Kidney epithelial cell (primary cell): ENCODE measurements around the gene GHR. TPM values are rescaled to one million over a fixed set of nuclear protein-coding genes. Genes with fewer than 3 reads are reported as not detected.

Experiments
- DNase-seq: peaks from one replicate; pipeline ENCODE4 v3.0.0-alpha.2; 2010; ENCODE audit warnings: low read depth
- H3K27me3 ChIP-seq: 2 replicates; pipeline ENCODE4 v1.6.0; 2011; ENCODE audit warnings: low read length; ENCODE audit not compliant: control insufficient read depth, insufficient read depth
- H3K36me3 ChIP-seq: 2 replicates; pipeline ENCODE4 v1.5.1; 2011; ENCODE audit warnings: low read length; ENCODE audit not compliant: control insufficient read depth, insufficient read depth
- H3K4me3 ChIP-seq: 2 replicates; pipeline ENCODE4 v1.5.1; 2011; ENCODE audit warnings: low read depth, mild to moderate bottlenecking, control low read depth, low read length
- total RNA-seq: library from RNA; depleted of rRNA; stranded (reverse); fragments of >200 nt; gene quantifications from 2 replicates; pipeline ENCODE4 v1.2.3, GENCODE V29; 2015
- TF ChIP-seq, protein P1 (sequence below): IDR thresholded peaks from 2 replicates; pipeline ENCODE4 v1.5.1; 2011; ENCODE audit warnings: mild to moderate bottlenecking, moderate library complexity, low read length, control low read depth, inconsistent platforms; ENCODE audit not compliant: insufficient read depth, poor library complexity, severe bottlenecking

The GHR gene
- total RNA-seq, 1 donor from 2014 or later: 0.63 TPM

DNA sequence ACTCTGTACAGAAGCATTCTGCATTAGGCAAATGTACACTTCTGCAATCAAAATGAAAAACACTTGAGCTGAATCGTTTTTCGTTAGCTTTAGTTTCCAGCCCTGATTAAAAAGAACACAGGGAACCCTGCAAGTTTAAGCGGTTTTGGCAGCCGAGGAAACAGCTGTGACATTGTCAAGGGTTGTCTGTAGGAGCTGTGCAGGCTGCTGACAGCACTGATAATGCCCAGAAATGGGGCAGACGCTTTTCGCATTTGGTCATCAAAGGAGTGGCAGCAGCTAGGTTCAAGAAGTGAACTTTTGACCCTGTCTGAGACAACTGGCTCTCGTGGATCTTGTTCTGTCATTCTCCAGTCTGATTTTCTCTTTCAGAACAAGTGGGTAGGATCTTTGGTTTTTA lies 167.8 kb downstream of the GHR start:
- H3K27me3 ChIP-seq: no peaks in the 10 kb centered on the region
- no peaks in the 10 kb centered on the region for H3K36me3 ChIP-seq
- H3K4me3 ChIP-seq: no peak overlapping the region
- TF ChIP-seq, protein P1, sequence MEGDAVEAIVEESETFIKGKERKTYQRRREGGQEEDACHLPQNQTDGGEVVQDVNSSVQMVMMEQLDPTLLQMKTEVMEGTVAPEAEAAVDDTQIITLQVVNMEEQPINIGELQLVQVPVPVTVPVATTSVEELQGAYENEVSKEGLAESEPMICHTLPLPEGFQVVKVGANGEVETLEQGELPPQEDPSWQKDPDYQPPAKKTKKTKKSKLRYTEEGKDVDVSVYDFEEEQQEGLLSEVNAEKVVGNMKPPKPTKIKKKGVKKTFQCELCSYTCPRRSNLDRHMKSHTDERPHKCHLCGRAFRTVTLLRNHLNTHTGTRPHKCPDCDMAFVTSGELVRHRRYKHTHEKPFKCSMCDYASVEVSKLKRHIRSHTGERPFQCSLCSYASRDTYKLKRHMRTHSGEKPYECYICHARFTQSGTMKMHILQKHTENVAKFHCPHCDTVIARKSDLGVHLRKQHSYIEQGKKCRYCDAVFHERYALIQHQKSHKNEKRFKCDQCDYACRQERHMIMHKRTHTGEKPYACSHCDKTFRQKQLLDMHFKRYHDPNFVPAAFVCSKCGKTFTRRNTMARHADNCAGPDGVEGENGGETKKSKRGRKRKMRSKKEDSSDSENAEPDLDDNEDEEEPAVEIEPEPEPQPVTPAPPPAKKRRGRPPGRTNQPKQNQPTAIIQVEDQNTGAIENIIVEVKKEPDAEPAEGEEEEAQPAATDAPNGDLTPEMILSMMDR: no peak
- DNase-seq: no peak

DNA sequence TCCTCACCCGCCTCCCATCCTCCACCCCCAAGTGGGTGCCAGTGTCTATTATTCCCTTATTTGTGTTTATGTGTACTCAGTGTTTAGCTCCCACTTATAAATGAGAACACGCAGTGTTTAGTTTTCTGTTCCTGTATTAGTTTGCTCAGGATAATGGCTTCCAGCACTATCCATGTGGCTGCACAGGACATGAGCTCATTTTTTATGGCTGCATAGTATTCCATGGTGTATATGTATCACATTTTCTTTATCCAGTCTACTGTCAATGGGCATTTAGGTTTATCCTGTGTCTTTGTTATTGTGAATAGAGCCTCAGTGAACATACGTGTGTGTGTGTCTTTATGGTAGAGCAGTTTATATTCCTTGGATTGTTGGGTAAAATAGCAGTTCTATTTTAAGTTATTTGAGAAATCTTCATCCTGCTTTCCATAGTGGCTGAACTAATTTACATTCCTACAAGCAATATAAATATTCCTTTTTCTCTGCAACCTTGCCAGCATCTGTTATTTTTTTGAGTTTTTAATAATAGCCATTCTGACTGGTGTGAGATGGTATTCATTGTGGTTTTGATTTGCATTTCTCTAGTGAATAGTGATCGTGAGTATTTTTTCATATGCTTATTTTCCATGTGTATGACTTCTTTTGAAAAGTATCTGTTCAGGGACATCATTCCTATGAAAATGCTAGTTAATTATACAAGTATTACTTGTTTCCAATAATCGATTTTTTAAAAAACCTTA lies 169.3 kb downstream of the GHR start:
- DNase-seq: no peak
- Histone ChIP-seq H3K27me3 (no peaks in the 10 kb centered on the region), H3K4me3 (no peak overlapping the region), H3K36me3 (no peaks in the 10 kb centered on the region)
- TF ChIP-seq, protein P1: no peak

DNA sequence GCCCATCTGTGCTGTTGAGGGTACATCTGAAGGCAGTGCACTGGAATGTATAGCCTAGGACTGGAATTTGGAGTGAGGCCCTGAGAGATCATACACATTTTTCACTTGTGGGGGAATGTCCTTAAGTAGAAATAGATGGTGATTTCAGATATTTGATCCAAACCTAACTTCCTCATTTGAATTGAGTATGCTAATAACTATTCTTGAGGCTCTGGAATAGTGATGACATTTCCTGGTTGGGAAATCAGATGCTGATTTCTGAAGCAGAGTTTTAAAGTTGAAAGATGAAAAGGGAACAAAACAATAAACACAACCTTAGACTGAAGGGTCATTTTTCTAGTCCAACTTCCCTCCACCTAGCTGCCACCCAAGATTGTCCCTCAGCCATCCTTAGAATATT lies 170.4 kb downstream of the GHR start:
- no peaks in the 10 kb centered on the region for H3K27me3 ChIP-seq
- no peaks in the 10 kb centered on the region for H3K36me3 ChIP-seq
- H3K4me3 ChIP-seq: no peak overlapping the region
- TF ChIP-seq, protein P1: no peak
- DNase-seq: no peak

DNA sequence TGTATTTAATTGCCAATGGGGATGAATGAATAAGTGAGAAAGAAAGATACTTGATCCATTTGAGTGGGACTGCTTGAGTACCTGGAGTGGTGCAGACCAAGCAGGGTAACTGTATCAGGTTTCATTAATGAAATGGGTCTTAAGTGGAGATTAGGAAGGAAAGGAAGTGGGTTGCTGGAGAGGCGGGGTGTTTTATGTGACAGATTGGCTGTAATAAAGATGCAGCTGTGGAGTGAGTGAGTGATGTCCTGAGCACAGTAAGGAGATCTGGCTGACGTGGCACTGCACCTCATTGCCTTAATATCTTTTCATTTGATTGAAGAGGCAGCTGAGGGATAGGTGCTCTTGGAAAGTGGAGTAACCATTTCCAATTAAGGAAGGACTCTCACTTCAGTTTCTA lies 172.4 kb downstream of the GHR start:
- H3K4me3 ChIP-seq: no peak overlapping the region
- DNase-seq: no peak
- no peaks in the 10 kb centered on the region for H3K36me3 ChIP-seq
- TF ChIP-seq, protein P1: no peak
- no peaks in the 10 kb centered on the region for H3K27me3 ChIP-seq

DNA sequence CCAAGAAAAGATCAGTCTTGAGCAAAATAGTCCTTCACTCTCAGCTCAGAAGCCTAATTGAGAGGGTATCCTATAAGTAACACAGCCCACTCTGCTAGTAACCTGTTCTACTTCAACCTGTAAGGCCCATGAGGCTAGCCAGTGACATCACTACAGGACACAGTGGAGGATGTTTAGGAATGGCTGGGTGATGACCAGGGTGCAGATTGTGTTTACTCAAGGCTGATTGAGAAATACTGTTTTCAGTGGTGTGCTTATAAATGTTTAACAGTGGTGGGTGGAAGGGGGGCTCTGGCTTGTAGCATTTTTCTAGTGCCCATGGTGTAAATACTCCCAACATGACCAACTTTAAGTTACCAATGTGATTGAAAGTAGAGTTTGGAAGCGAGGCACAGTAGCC lies 173.6 kb downstream of the GHR start:
- DNase-seq: no peak
- Histone ChIP-seq H3K27me3 (no peaks in the 10 kb centered on the region), H3K4me3 (no peak overlapping the region), H3K36me3 (no peaks in the 10 kb centered on the region)
- TF ChIP-seq, protein P1: no peak
